ENCODE data around the gene PRSS2.
"Not testable (repeated sequence)": the region's sequence is repeated elsewhere in the genome, so short reads cannot be mapped to it uniquely, and the experiment has no call there.

PRSS2 gene

GRCh38 chr7:142759433-142759832 is 11.3 kb upstream of the PRSS2 start:
- WGBS (ENCODE audit: insufficient coverage, insufficient read length), result no CpG with 5 or more reads among the region's 1 CpG
- no peaks in the 10 kb centered on the region for H3K36me3 ChIP-seq (ENCODE audit: control insufficient read depth, insufficient read depth, low read length)
- H3K4me3 ChIP-seq (ENCODE audit: low read length), result no peak overlapping the region
- H3K27me3 ChIP-seq (ENCODE audit: control insufficient read depth, insufficient read depth, low read length), result no peaks in the 10 kb centered on the region
- H3K27ac ChIP-seq (ENCODE audit: low read length), result no peak overlapping the region
- H3K4me1 ChIP-seq (ENCODE audit: control insufficient read depth, insufficient read depth, low read length), result no peaks in the 10 kb centered on the region
- no peaks in the 10 kb centered on the region for H3K9me3 ChIP-seq (ENCODE audit: control insufficient read depth, insufficient read depth, low read length)
- DNase-seq (ENCODE audit: low read depth, low spot score), result no peak

DNA sequence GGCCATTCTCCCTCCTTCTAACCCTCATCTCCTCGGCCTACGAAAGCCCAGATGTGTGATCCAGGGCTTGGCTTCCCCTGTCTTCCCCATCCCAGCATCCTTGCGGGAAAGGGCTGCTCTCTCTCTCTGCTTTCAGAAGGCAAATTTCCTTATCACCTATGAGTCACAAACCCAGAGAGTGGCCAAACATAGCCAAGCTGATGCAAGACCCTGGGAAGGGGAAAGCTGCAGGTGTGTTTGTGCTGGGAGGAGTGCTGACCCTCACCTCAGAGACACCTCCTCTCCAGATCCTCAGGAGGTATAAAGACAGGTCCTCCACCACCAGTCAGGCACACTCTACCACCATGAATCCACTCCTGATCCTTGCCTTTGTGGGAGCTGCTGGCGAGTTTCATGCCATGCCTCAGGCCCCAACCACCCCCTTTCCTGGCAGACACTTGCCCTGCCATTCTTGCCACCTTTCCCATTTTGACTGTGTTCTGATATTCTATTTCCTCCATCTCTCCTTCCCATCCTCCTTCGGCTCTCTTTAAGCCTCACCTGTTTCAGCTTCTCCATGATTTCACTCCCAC is 10.6 kb upstream of the PRSS2 start:
- Histone ChIP-seq H3K36me3 (ENCODE audit: control insufficient read depth, insufficient read depth, low read length) (no peaks in the 10 kb centered on the region), H3K4me3 (ENCODE audit: low read length) (no peak overlapping the region), H3K27ac (ENCODE audit: low read length) (no peak overlapping the region), H3K9me3 (ENCODE audit: control insufficient read depth, insufficient read depth, low read length) (no peaks in the 10 kb centered on the region), H3K4me1 (ENCODE audit: control insufficient read depth, insufficient read depth, low read length) (no peaks in the 10 kb centered on the region), H3K27me3 (ENCODE audit: control insufficient read depth, insufficient read depth, low read length) (no peaks in the 10 kb centered on the region)
- DNase-seq (ENCODE audit: low read depth, low spot score), result no peak
- WGBS (ENCODE audit: insufficient coverage, insufficient read length), result no CpG with 5 or more reads among the region's 5 CpGs

DNA sequence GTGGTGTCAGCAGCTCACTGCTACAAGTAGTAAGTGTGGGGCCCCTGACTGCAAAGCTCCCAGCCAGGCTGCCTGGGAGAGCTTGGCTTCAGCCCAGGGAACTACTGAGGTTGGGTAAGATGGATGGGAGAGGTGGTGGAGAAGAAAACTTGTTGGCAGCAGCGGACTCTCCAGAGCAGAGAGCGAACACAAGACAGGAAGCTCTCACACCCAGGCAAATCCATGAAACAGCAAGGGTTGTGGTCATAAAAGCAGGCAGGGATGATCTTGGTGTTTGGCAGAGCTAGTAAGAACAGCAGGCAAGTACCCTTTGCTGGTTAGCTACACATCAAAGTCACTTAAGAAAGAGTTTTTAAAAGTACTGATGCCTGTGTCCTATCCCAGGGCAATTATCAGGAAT is 9.2 kb upstream of the PRSS2 start:
- not testable (repeated sequence) for H3K9me3 ChIP-seq (ENCODE audit: control insufficient read depth, insufficient read depth, low read length); DNase-seq (ENCODE audit: low read depth, low spot score); H3K36me3 ChIP-seq (ENCODE audit: control insufficient read depth, insufficient read depth, low read length); H3K27me3 ChIP-seq (ENCODE audit: control insufficient read depth, insufficient read depth, low read length); H3K4me1 ChIP-seq (ENCODE audit: control insufficient read depth, insufficient read depth, low read length); H3K4me3 ChIP-seq (ENCODE audit: low read length); H3K27ac ChIP-seq (ENCODE audit: low read length)
- WGBS (ENCODE audit: insufficient coverage, insufficient read length), result no CpG with 5 or more reads among the region's 2 CpGs

- WGBS (ENCODE audit: insufficient coverage, insufficient read length), result no CpG with 5 or more reads among the region's 1 CpG
- no peaks in the 10 kb centered on the region for H3K36me3 ChIP-seq (ENCODE audit: control insufficient read depth, insufficient read depth, low read length)
- H3K27ac ChIP-seq (ENCODE audit: low read length), result no peak overlapping the region
- no peaks in the 10 kb centered on the region for H3K9me3 ChIP-seq (ENCODE audit: control insufficient read depth, insufficient read depth, low read length)
- H3K27me3 ChIP-seq (ENCODE audit: control insufficient read depth, insufficient read depth, low read length), result no peaks in the 10 kb centered on the region
- DNase-seq (ENCODE audit: low read depth, low spot score), result no peak
- H3K4me1 ChIP-seq (ENCODE audit: control insufficient read depth, insufficient read depth, low read length), result no peaks in the 10 kb centered on the region
- H3K4me3 ChIP-seq (ENCODE audit: low read length), result no peak overlapping the region
These were observed 8.7 kb upstream of the PRSS2 start for GRCh38 chr7:142762104-142762503.

GRCh38 chr7:142767451-142767850 is 3.3 kb upstream of the PRSS2 start:
- H3K4me3 ChIP-seq (ENCODE audit: low read length), result no peak overlapping the region
- H3K9me3 ChIP-seq (ENCODE audit: control insufficient read depth, insufficient read depth, low read length), result no peaks in the 10 kb centered on the region
- no peak for DNase-seq (ENCODE audit: low read depth, low spot score)
- WGBS (ENCODE audit: insufficient coverage, insufficient read length), result no CpG with 5 or more reads among the region's 3 CpGs
- no peak overlapping the region for H3K27ac ChIP-seq (ENCODE audit: low read length)
- H3K36me3 ChIP-seq (ENCODE audit: control insufficient read depth, insufficient read depth, low read length), result no peaks in the 10 kb centered on the region
- no peaks in the 10 kb centered on the region for H3K4me1 ChIP-seq (ENCODE audit: control insufficient read depth, insufficient read depth, low read length)
- no peaks in the 10 kb centered on the region for H3K27me3 ChIP-seq (ENCODE audit: control insufficient read depth, insufficient read depth, low read length)

DNA sequence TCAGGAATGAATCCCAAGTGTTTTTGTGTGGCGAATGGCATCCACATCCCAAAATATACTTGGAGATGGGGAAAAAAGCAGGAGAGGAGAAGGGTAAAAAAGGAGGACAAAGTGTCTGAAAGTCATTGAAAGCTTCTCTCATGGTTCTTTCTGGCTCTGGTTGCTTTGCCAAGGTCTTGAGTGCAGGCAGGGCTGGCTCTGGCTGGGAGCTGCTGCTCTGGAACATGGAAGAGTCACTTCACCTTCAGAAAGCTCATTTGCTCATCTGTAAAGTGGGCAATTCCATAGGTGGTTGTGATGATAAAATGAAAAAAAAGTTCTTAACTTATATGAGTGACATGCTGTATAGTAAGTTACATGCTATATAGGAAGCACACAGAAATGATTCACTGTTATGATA is 2.9 kb upstream of the PRSS2 start:
- WGBS (ENCODE audit: insufficient coverage, insufficient read length), result no CpG with 5 or more reads among the region's 1 CpG
- Histone ChIP-seq H3K27ac (ENCODE audit: low read length) (no peak overlapping the region), H3K27me3 (ENCODE audit: control insufficient read depth, insufficient read depth, low read length) (no peaks in the 10 kb centered on the region), H3K4me3 (ENCODE audit: low read length) (no peak overlapping the region), H3K9me3 (ENCODE audit: control insufficient read depth, insufficient read depth, low read length) (no peaks in the 10 kb centered on the region), H3K36me3 (ENCODE audit: control insufficient read depth, insufficient read depth, low read length) (no peaks in the 10 kb centered on the region), H3K4me1 (ENCODE audit: control insufficient read depth, insufficient read depth, low read length) (no peaks in the 10 kb centered on the region)
- no peak for DNase-seq (ENCODE audit: low read depth, low spot score)

GRCh38 chr7:142768885-142769284 is 1.9 kb upstream of the PRSS2 start:
- not testable (repeated sequence) for H3K4me3 ChIP-seq (ENCODE audit: low read length); H3K9me3 ChIP-seq (ENCODE audit: control insufficient read depth, insufficient read depth, low read length); DNase-seq (ENCODE audit: low read depth, low spot score); H3K4me1 ChIP-seq (ENCODE audit: control insufficient read depth, insufficient read depth, low read length); H3K36me3 ChIP-seq (ENCODE audit: control insufficient read depth, insufficient read depth, low read length); H3K27me3 ChIP-seq (ENCODE audit: control insufficient read depth, insufficient read depth, low read length); H3K27ac ChIP-seq (ENCODE audit: low read length)
- no CpG with 5 or more reads among the region's 3 CpGs for WGBS (ENCODE audit: insufficient coverage, insufficient read length)

DNA sequence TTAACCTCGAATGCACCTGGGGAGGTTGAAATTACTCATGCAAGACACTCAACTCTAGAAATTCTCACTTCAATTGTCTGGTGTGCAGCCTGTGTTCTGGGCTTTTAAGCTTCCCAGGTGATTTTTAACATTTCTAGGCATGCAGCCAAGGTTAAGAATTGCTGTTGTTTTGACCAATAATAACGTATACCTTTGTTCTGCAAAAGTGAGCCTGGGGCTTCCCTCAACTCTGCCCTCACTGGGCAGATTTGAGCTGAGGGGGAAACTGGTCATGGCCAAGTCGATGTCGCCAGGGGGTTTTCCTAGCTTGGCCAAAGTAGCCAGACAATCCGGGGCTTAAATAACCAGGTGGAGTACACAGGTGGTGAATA is 568 bp downstream of the PRSS2 start:
- no CpG with 5 or more reads among the region's 5 CpGs for WGBS (ENCODE audit: insufficient coverage, insufficient read length)
- Histone ChIP-seq H3K9me3 (ENCODE audit: control insufficient read depth, insufficient read depth, low read length) (no peaks in the 10 kb centered on the region), H3K36me3 (ENCODE audit: control insufficient read depth, insufficient read depth, low read length) (no peaks in the 10 kb centered on the region), H3K4me1 (ENCODE audit: control insufficient read depth, insufficient read depth, low read length) (no peaks in the 10 kb centered on the region), H3K4me3 (ENCODE audit: low read length) (no peak overlapping the region), H3K27ac (ENCODE audit: low read length) (no peak overlapping the region), H3K27me3 (ENCODE audit: control insufficient read depth, insufficient read depth, low read length) (no peaks in the 10 kb centered on the region)
- DNase-seq (ENCODE audit: low read depth, low spot score), result no peak

DNA sequence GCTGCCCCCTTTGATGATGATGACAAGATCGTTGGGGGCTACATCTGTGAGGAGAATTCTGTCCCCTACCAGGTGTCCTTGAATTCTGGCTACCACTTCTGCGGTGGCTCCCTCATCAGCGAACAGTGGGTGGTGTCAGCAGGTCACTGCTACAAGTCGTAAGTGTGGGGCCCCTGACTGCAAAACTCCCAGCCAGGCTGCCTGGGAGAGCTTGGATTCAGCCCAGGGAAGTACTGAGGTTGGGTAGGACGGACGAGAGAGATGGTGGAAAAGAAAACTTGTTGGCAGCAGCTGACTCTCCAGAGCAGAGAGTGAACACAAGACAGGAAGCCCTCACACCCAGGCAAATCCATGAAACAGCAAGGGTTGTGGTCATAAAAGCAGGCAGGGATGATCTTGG is 1.3 kb downstream of the PRSS2 start:
- no peak for DNase-seq (ENCODE audit: low read depth, low spot score)
- Histone ChIP-seq H3K27ac (ENCODE audit: low read length) (no peak overlapping the region), H3K9me3 (ENCODE audit: control insufficient read depth, insufficient read depth, low read length) (no peaks in the 10 kb centered on the region), H3K36me3 (ENCODE audit: control insufficient read depth, insufficient read depth, low read length) (no peaks in the 10 kb centered on the region), H3K27me3 (ENCODE audit: control insufficient read depth, insufficient read depth, low read length) (no peaks in the 10 kb centered on the region), H3K4me3 (ENCODE audit: low read length) (no peak overlapping the region), H3K4me1 (ENCODE audit: control insufficient read depth, insufficient read depth, low read length) (no peaks in the 10 kb centered on the region)
- no CpG with 5 or more reads among the region's 6 CpGs for WGBS (ENCODE audit: insufficient coverage, insufficient read length)

DNA sequence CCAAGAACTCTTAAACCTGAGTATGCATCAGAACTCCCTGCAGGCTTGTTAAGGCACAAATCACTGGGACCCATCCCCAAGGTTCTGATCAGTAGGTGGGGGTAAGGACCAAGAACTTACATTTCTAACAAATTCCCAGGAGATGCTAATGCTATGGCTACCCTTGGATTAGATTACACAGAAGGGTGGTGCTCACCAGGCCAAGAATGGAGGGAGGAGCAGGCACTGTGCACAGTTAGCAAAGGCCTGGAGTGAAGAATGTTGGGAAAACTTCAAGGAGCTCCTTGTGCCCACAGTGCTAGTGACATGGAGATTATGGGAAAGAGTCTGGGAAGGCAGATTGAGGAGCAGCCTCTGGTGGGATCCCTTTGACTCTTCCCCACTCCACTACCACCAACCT is 1.9 kb downstream of the PRSS2 start:
- Histone ChIP-seq H3K4me3 (ENCODE audit: low read length) (no peak overlapping the region), H3K27ac (ENCODE audit: low read length) (no peak overlapping the region), H3K27me3 (ENCODE audit: control insufficient read depth, insufficient read depth, low read length) (no peaks in the 10 kb centered on the region), H3K4me1 (ENCODE audit: control insufficient read depth, insufficient read depth, low read length) (no peaks in the 10 kb centered on the region), H3K9me3 (ENCODE audit: control insufficient read depth, insufficient read depth, low read length) (no peaks in the 10 kb centered on the region), H3K36me3 (ENCODE audit: control insufficient read depth, insufficient read depth, low read length) (no peaks in the 10 kb centered on the region)
- DNase-seq (ENCODE audit: low read depth, low spot score), result no peak

GRCh38 chr7:142773230-142773629 is 2.5 kb downstream of the PRSS2 start:
- no peak overlapping the region for H3K4me3 ChIP-seq (ENCODE audit: low read length)
- H3K36me3 ChIP-seq (ENCODE audit: control insufficient read depth, insufficient read depth, low read length), result no peaks in the 10 kb centered on the region
- no CpG with 5 or more reads among the region's 12 CpGs for WGBS (ENCODE audit: insufficient coverage, insufficient read length)
- H3K9me3 ChIP-seq (ENCODE audit: control insufficient read depth, insufficient read depth, low read length), result no peaks in the 10 kb centered on the region
- H3K4me1 ChIP-seq (ENCODE audit: control insufficient read depth, insufficient read depth, low read length), result no peaks in the 10 kb centered on the region
- DNase-seq (ENCODE audit: low read depth, low spot score), result no peak
- H3K27me3 ChIP-seq (ENCODE audit: control insufficient read depth, insufficient read depth, low read length), result no peaks in the 10 kb centered on the region
- H3K27ac ChIP-seq (ENCODE audit: low read length), result no peak overlapping the region
